NB4 (cell line): Measurements from ENCODE around the gene PAX3.

Experiments used
- MAX ChIP-seq: IDR thresholded peaks from 2 replicates; pipeline ENCODE4 v1.6.1; 2011; ENCODE audit warnings: low read depth, low read length
- MYC ChIP-seq: IDR thresholded peaks from 2 replicates; pipeline ENCODE4 v1.6.1; 2011; ENCODE audit warnings: low read depth, low read length
- POLR2A ChIP-seq: IDR thresholded peaks from 2 replicates; pipeline ENCODE4 v1.6.1; 2011; ENCODE audit warnings: mild to moderate bottlenecking; ENCODE audit not compliant: insufficient read length; ENCODE audit errors: extremely low read depth
- TF ChIP-seq, protein P1 (sequence below): IDR thresholded peaks from one replicate; pipeline ENCODE4 v1.5.1; 2012; ENCODE audit warnings: low read depth, low read length

- TF ChIP-seq, protein P1, sequence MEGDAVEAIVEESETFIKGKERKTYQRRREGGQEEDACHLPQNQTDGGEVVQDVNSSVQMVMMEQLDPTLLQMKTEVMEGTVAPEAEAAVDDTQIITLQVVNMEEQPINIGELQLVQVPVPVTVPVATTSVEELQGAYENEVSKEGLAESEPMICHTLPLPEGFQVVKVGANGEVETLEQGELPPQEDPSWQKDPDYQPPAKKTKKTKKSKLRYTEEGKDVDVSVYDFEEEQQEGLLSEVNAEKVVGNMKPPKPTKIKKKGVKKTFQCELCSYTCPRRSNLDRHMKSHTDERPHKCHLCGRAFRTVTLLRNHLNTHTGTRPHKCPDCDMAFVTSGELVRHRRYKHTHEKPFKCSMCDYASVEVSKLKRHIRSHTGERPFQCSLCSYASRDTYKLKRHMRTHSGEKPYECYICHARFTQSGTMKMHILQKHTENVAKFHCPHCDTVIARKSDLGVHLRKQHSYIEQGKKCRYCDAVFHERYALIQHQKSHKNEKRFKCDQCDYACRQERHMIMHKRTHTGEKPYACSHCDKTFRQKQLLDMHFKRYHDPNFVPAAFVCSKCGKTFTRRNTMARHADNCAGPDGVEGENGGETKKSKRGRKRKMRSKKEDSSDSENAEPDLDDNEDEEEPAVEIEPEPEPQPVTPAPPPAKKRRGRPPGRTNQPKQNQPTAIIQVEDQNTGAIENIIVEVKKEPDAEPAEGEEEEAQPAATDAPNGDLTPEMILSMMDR = no peak
- TF ChIP-seq MAX (no peak), MYC (no peak), POLR2A (no peak)
Observed at GRCh38 chr2:222232839-222233238, 66.0 kb downstream of the PAX3 start.
